Measurements from ENCODE around the gene ARF6. TPM values are rescaled to one million over a fixed set of nuclear protein-coding genes. Genes with fewer than 3 reads are reported as not detected.
A peak's percentile ranks its signal among the peaks of the same experiment; 100 is the strongest.

The ARF6 gene
- total and polyA plus RNA-seq, 9 of the 15 experiments (the other 6 are each of a cell fraction or from before 2014, with no cell fraction given) = 15.3 to 35.2 (median 24.9) TPM

DNA sequence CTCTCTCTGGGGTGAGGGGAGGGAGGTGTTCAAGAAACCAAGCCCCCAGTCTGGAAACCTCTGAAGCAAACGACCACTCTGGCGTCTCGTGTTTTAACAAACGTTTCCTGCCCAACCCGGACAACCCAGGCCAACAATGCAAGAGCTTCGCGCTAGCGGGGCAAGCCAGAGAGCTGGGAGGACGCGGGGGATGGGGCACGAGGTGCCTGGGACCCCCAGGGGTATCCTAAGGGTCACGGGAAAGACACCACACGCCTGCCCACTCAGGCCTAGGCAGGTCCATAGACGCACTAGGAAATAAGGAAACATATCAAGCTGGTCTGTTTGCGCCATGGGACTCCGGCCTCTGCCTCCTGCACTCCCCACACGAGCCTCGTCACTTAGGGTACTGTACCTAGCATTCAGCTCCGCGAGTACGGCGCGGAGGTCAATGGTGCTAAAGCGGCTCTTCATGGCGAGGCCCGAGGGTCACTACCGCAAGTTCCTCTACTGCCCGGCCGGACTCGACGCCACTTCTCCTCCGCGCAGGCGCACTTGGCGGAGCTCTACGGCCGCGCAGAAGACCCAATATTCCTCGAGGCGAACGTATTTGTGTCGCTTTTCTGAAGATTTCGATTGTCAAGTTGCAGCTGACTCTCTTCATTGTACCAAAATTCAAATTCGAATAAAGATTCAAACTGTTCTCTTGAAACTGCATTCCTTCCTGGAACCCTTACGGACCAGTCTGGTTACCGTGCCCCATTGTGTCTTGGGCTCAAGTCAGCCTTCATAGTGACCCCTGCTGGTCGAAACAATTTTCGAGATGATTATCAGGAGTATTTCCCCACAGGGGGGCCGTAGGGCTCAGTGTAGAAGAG is 40.4 kb upstream of the ARF6 start, which contains the start of gene NEMF (continued):
- no peak for TF ChIP-seq ZKSCAN1 (IDR thresholded peaks at IDR 0.05; ENCODE audit: low read depth, low read length)
- TF ChIP-seq NR0B1 (IDR thresholded peaks at IDR 0.05; ENCODE audit: partially characterized antibody) = no peak
- TF ChIP-seq, protein P1, sequence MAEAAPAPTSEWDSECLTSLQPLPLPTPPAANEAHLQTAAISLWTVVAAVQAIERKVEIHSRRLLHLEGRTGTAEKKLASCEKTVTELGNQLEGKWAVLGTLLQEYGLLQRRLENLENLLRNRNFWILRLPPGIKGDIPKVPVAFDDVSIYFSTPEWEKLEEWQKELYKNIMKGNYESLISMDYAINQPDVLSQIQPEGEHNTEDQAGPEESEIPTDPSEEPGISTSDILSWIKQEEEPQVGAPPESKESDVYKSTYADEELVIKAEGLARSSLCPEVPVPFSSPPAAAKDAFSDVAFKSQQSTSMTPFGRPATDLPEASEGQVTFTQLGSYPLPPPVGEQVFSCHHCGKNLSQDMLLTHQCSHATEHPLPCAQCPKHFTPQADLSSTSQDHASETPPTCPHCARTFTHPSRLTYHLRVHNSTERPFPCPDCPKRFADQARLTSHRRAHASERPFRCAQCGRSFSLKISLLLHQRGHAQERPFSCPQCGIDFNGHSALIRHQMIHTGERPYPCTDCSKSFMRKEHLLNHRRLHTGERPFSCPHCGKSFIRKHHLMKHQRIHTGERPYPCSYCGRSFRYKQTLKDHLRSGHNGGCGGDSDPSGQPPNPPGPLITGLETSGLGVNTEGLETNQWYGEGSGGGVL (CRISPR knock-in tag; IDR thresholded peaks at IDR 0.05) = no peak
- TF ChIP-seq GABPB1 (CRISPR knock-in tag; IDR thresholded peaks at IDR 0.05) = 0 out of 2 replicates have a peak, but pooled peaks have one; percentile 20
- TF ChIP-seq, protein P2, sequence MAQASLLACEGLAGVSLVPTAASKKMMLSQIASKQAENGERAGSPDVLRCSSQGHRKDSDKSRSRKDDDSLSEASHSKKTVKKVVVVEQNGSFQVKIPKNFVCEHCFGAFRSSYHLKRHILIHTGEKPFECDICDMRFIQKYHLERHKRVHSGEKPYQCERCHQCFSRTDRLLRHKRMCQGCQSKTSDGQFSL (CRISPR knock-in tag; IDR thresholded peaks at IDR 0.05) = no peak
- TF ChIP-seq, protein P2 (tag; IDR thresholded peaks at IDR 0.05) = no peak
- TF ChIP-seq BMI1 (IDR thresholded peaks at IDR 0.05; ENCODE audit: low read length) = no peak
- 0 out of 2 replicates have a peak, but pooled peaks have one; percentile 17 for TF ChIP-seq CREM (IDR thresholded peaks at IDR 0.05; ENCODE audit: low read depth)
- no peak for TF ChIP-seq AFF1 (IDR thresholded peaks at IDR 0.05; ENCODE audit: low read depth in 1 of 2, partially characterized antibody in 2 of 2)
- TF ChIP-seq, protein P3, sequence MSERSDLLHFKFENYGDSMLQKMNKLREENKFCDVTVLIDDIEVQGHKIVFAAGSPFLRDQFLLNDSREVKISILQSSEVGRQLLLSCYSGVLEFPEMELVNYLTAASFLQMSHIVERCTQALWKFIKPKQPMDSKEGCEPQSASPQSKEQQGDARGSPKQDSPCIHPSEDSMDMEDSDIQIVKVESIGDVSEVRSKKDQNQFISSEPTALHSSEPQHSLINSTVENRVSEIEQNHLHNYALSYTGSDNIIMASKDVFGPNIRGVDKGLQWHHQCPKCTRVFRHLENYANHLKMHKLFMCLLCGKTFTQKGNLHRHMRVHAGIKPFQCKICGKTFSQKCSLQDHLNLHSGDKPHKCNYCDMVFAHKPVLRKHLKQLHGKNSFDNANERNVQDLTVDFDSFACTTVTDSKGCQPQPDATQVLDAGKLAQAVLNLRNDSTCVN (CRISPR knock-in tag; IDR thresholded peaks at IDR 0.05) = no peak
- no peak for TF ChIP-seq TEAD1 (CRISPR knock-in tag; IDR thresholded peaks at IDR 0.05)
- TF ChIP-seq THAP12 (CRISPR knock-in tag; IDR thresholded peaks at IDR 0.05) = no peak
- TF ChIP-seq ZNF354B (CRISPR knock-in tag; IDR thresholded peaks at IDR 0.05) = no peak
- no peak for TF ChIP-seq ZNF79 (CRISPR knock-in tag; IDR thresholded peaks at IDR 0.05; ENCODE audit: low read depth)

Data from K562 (cell line).